GM21381 (cell line): ENCODE measurements around the gene LYPD6B.

Experiments used
- ATAC-seq: cut with Tn5 transposase; IDR thresholded peaks from one replicate; pipeline ENCODE4 v1.9.1; 2021; ENCODE audit warnings: mild to moderate bottlenecking, moderate library complexity; ENCODE audit not compliant: unreplicated experiment

Gene LYPD6B

GRCh38 chr2:149009576-149010461 is 28.7 kb upstream of the LYPD6B start:
- ATAC-seq, result no peak

GRCh38 chr2:149012545-149012944 is 26.0 kb upstream of the LYPD6B start:
- no peak for ATAC-seq

- ATAC-seq, result no peak
Observed at GRCh38 chr2:149015501-149015900, 23.0 kb upstream of the LYPD6B start.

- ATAC-seq, result no peak
Observed at GRCh38 chr2:149015926-149016563, 22.5 kb upstream of the LYPD6B start.

- peak; percentile 31 for ATAC-seq
Observed at GRCh38 chr2:149017116-149017985, 21.1 kb upstream of the LYPD6B start.

GRCh38 chr2:149018981-149019380 is 19.5 kb upstream of the LYPD6B start:
- ATAC-seq, result no peak

- no peak for ATAC-seq
Observed at GRCh38 chr2:149019768-149020167, 18.7 kb upstream of the LYPD6B start.

GRCh38 chr2:149020432-149020851 is 18.1 kb upstream of the LYPD6B start:
- ATAC-seq, result peak; percentile 9

GRCh38 chr2:149021271-149021719 is 17.2 kb upstream of the LYPD6B start:
- ATAC-seq, result peak; percentile 70

- peak; percentile 74 for ATAC-seq
Observed at GRCh38 chr2:149021761-149022160, 16.7 kb upstream of the LYPD6B start.

- no peak for ATAC-seq
Observed at GRCh38 chr2:149023091-149023490, 15.4 kb upstream of the LYPD6B start.

GRCh38 chr2:149027590-149028250 is 10.8 kb upstream of the LYPD6B start:
- ATAC-seq, result no peak

- no peak for ATAC-seq
Observed at GRCh38 chr2:149028377-149028776, 10.1 kb upstream of the LYPD6B start.

- no peak for ATAC-seq
Observed at GRCh38 chr2:149028891-149029290, 9.6 kb upstream of the LYPD6B start.

GRCh38 chr2:149029307-149029965 is 9.1 kb upstream of the LYPD6B start:
- no peak for ATAC-seq

GRCh38 chr2:149031396-149031795 is 7.1 kb upstream of the LYPD6B start:
- ATAC-seq, result no peak

- ATAC-seq, result no peak
Observed at GRCh38 chr2:149033716-149034115, 4.8 kb upstream of the LYPD6B start.

GRCh38 chr2:149034406-149034805 is 4.1 kb upstream of the LYPD6B start:
- ATAC-seq, result no peak

GRCh38 chr2:149036507-149037293 is 1.8 kb upstream of the LYPD6B start:
- no peak for ATAC-seq
